ENCODE measurements around the gene ZNF107. TPM values are rescaled to one million over a fixed set of nuclear protein-coding genes. Genes with fewer than 3 reads are reported as not detected.

ZNF107 gene
- total and polyA plus RNA-seq, 2 of the 8 experiments (the other 6 are each of a cell fraction or from before 2014, with no cell fraction given): 3.4 to 31.0 TPM

- TF ChIP-seq CHD7 (IDR thresholded peaks at IDR 0.05; ENCODE audit: insufficient replicate concordance, low read length): no peak
- TF ChIP-seq POU5F1 (IDR thresholded peaks at IDR 0.05; ENCODE audit: low read depth, low read length): no peak
- no peak for TF ChIP-seq TAF7 (optimal IDR thresholded peaks at IDR 0.05; ENCODE audit: borderline replicate concordance, low read depth, low read length)
Observed at GRCh38 chr7:64619705-64620104, 46.2 kb upstream of the ZNF107 start (continued).
